Astrocyte (in vitro differentiated cells and primary cell): ENCODE results near the gene TPM3.

Experiments
- EZH2 ChIP-seq: IDR thresholded peaks from 2 replicates; pipeline ENCODE4 v1.6.1; 2012; ENCODE audit warnings: mild to moderate bottlenecking, low read length, inconsistent platforms; ENCODE audit not compliant: insufficient read depth
- TF ChIP-seq, protein P1 (sequence below): IDR thresholded peaks from 2 replicates; pipeline ENCODE4 v1.5.1; 2011; ENCODE audit warnings: low read depth, mild to moderate bottlenecking, inconsistent platforms, low read length, moderate library complexity; ENCODE audit not compliant: insufficient read depth

DNA sequence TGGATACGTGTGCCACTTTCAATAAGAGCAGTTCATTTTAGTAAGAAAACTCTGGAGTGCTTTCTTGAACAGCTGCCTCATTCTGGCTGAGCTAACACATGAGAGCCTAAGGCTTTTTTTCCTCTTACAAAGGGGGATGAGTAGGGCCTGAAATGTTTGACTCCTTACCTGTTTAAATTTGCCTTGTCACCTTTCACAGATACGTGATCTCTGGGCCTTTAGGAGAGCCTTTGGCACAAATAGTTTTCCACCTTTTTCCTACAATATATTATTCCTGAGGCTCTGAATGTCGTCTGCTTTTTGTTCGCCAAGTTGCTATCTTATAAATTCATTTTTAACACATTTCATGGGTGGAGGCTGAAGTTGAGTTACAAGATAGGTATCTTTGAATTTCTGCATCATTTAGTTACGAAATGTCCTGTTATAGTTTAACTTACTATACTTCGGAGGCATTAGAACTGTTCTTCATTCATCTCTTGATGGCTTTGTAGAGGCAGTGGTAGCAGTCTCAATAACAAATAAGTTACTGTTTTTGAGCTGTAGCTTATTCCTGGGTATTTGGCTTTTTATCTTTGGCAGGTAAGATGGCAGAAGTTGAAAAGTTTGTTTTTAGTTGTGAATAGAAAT is 46.1 kb upstream of the TPM3 start:
- TF ChIP-seq, protein P1, sequence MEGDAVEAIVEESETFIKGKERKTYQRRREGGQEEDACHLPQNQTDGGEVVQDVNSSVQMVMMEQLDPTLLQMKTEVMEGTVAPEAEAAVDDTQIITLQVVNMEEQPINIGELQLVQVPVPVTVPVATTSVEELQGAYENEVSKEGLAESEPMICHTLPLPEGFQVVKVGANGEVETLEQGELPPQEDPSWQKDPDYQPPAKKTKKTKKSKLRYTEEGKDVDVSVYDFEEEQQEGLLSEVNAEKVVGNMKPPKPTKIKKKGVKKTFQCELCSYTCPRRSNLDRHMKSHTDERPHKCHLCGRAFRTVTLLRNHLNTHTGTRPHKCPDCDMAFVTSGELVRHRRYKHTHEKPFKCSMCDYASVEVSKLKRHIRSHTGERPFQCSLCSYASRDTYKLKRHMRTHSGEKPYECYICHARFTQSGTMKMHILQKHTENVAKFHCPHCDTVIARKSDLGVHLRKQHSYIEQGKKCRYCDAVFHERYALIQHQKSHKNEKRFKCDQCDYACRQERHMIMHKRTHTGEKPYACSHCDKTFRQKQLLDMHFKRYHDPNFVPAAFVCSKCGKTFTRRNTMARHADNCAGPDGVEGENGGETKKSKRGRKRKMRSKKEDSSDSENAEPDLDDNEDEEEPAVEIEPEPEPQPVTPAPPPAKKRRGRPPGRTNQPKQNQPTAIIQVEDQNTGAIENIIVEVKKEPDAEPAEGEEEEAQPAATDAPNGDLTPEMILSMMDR = no peak
- no peak for TF ChIP-seq EZH2
